Activated naive CD8-positive, alpha-beta T cell treated with anti-CD3 and anti-CD28 coated beads, Interleukin-2, amount 50 U/mL, for 16 hours (primary cell): ENCODE data around the gene ULK1.

Experiments
- DNase-seq: peaks from one replicate; pipeline ENCODE4 v3.0.0-alpha.2; 2020; ENCODE audit warnings: low read depth, low spot score

ULK1 gene

GRCh38 chr12:131908092-131909080, 14.0 kb downstream of the ULK1 start:
- no peak for DNase-seq

GRCh38 chr12:131909081-131909751, 14.8 kb downstream of the ULK1 start:
- DNase-seq, result no peak

- DNase-seq, result no peak
Observed at GRCh38 chr12:131909752-131910219, 15.4 kb downstream of the ULK1 start.

- DNase-seq, result no peak
Observed at GRCh38 chr12:131910302-131911027, 16.0 kb downstream of the ULK1 start.

GRCh38 chr12:131911028-131911650, 16.7 kb downstream of the ULK1 start:
- no peak for DNase-seq

- no peak for DNase-seq
Observed at GRCh38 chr12:131911851-131912477, 17.5 kb downstream of the ULK1 start.

- no peak for DNase-seq
Observed at GRCh38 chr12:131912518-131913274, 18.3 kb downstream of the ULK1 start.

GRCh38 chr12:131913666-131914065, 19.2 kb downstream of the ULK1 start:
- DNase-seq, result no peak

- DNase-seq, result no peak
Observed at GRCh38 chr12:131914179-131914702, 19.8 kb downstream of the ULK1 start.

GRCh38 chr12:131915000-131915689, 20.7 kb downstream of the ULK1 start:
- no peak for DNase-seq

GRCh38 chr12:131915823-131916222, 21.4 kb downstream of the ULK1 start:
- DNase-seq, result no peak

GRCh38 chr12:131916306-131917138, 22.1 kb downstream of the ULK1 start:
- no peak for DNase-seq

GRCh38 chr12:131917139-131917710, 22.8 kb downstream of the ULK1 start:
- peak; percentile 30 for DNase-seq

- no peak for DNase-seq
Observed at GRCh38 chr12:131917711-131918306, 23.4 kb downstream of the ULK1 start.

GRCh38 chr12:131918311-131919050, 24.1 kb downstream of the ULK1 start:
- DNase-seq, result no peak

- DNase-seq, result no peak
Observed at GRCh38 chr12:131919051-131919347, 24.6 kb downstream of the ULK1 start.
